HepG2 (cell line): ENCODE results near the gene ARL14EP. TPM values are rescaled to one million over a fixed set of nuclear protein-coding genes. Genes with fewer than 3 reads are reported as not detected.
A peak's percentile ranks its signal among the peaks of the same experiment; 100 is the strongest.

Experiments used
- ESRRA ChIP-seq: sonication (generic); formaldehyde crosslinking; IDR thresholded peaks from 2 replicates; pipeline ENCODE4 v1.5.1; 2020; ENCODE audit warnings: mild to moderate bottlenecking, low read depth, missing genetic modification reagents
- KLF13 ChIP-seq: sonication (generic); formaldehyde crosslinking; IDR thresholded peaks from 2 replicates; pipeline ENCODE4 v1.4.0; 2020; ENCODE audit warnings: mild to moderate bottlenecking, missing genetic modification reagents
- SALL2 ChIP-seq: sonication (generic); formaldehyde crosslinking; IDR thresholded peaks from 2 replicates; pipeline ENCODE4 v1.8.1; 2023; ENCODE audit warnings: mild to moderate bottlenecking, missing genetic modification reagents, inconsistent platforms
- ZBTB7A ChIP-seq: sonication (generic); formaldehyde crosslinking; IDR thresholded peaks from 2 replicates; pipeline ENCODE4 v1.8.0; 2022; ENCODE audit warnings: mild to moderate bottlenecking, missing genetic modification reagents
- ZMYM3 ChIP-seq: sonication (generic); formaldehyde crosslinking; IDR thresholded peaks from 2 replicates; pipeline ENCODE4 v1.5.1; 2020; ENCODE audit warnings: mild to moderate bottlenecking, missing genetic modification reagents
- ZNF296 ChIP-seq: sonication (generic); formaldehyde crosslinking; conservative IDR thresholded peaks from 2 replicates; pipeline ENCODE4 v1.5.0; 2020; ENCODE audit warnings: mild to moderate bottlenecking, missing genetic modification reagents
- polyA plus RNA-seq, 8 experiments: library from polyadenylated mRNA; depleted of rRNA in 3 of 8; stranded (reverse) in 7 of 8; unstranded in 1 of 8; fragments of >200 nt; fragmentation: Illumina TruSeq in 4 of 8; extraction: Trizol in 4 of 8; gene quantifications; 2 replicates each; pipeline versions ENCODE4 v1.2.1 to v1.2.3, GENCODE V29; 2011 to 2016; ENCODE audit warnings: low read depth in 4 of 8, missing spikeins in 1 of 8, mixed read lengths in 1 of 8; ENCODE audit not compliant: insufficient read depth in 1 of 8
- total RNA-seq, 5 experiments: library from RNA; depleted of rRNA; stranded (reverse); fragments of >200 nt; fragmentation: Illumina TruSeq; extraction: Trizol; gene quantifications; 2 replicates each; pipeline ENCODE4 v1.2.3, GENCODE V29; 2016; ENCODE audit warnings: low read depth in 1 of 5
- TF ChIP-seq, protein P1 (sequence below): sonication (generic); formaldehyde crosslinking; conservative IDR thresholded peaks from 2 replicates; pipeline ENCODE4 v1.8.0; 2022; ENCODE audit warnings: mild to moderate bottlenecking, moderate library complexity, missing genetic modification reagents
- TF ChIP-seq, protein P2 (sequence below): sonication (generic); formaldehyde crosslinking; conservative IDR thresholded peaks from 2 replicates; pipeline ENCODE4 v1.4.0; 2020; ENCODE audit warnings: missing genetic modification reagents
- TF ChIP-seq, protein P3 (sequence below): sonication (generic); formaldehyde crosslinking; IDR thresholded peaks from 2 replicates; pipeline ENCODE4 v1.4.0; 2020; ENCODE audit warnings: missing genetic modification reagents
- TF ChIP-seq, protein P4 (sequence below): sonication (generic); formaldehyde crosslinking; IDR thresholded peaks from 2 replicates; pipeline ENCODE4 v1.5.0; 2020; ENCODE audit warnings: mild to moderate bottlenecking, missing genetic modification reagents, borderline replicate concordance

ARL14EP gene
- total and polyA plus RNA-seq, 2 of the 13 experiments (the other 11 are each of a cell fraction or from before 2014, with no cell fraction given), result 9.8 to 15.4 TPM

DNA sequence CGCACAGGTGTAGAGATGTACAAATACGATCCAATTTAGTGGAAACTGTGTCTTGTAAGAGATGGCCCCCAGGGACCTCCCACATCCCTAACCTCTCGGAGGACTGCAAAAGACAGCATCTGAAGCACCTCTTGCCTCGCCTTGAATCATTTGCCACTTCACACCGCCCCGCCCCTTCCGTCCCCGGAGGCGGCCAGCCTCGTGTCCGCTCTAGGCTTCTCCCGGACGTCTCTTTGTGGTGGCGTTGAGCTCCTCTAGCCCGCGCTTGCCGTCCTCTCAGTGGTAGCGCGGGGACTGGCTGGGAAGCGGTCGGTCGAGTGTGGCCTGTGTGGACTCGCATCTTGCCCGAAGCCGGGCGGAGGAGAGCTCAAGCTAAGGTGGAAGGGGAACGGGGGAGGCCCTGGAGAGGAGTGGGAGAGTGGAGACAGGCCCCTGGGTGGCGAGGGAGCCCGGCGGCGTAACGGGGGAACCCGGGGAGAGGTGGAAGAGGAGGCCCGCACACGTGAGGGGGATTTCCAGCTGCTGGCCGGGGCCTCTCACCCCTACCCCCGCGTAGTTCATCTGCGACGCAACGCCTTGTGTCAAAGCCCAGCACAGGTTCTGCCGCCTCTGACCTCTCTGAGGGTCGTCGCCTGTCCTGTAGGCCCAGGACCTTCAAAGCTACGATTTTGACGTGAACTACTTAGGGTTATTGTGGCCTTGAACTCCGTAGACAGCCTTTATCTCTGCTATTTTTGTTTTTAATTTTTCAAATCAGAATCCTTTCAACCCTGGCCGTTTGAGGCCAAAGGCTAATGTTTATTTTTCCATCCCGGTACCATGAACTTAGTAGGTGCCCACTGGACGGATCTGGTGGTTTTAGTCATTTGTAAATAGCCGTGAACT lies at the start of gene ARL14EP (continued):
- TF ChIP-seq, protein P1, sequence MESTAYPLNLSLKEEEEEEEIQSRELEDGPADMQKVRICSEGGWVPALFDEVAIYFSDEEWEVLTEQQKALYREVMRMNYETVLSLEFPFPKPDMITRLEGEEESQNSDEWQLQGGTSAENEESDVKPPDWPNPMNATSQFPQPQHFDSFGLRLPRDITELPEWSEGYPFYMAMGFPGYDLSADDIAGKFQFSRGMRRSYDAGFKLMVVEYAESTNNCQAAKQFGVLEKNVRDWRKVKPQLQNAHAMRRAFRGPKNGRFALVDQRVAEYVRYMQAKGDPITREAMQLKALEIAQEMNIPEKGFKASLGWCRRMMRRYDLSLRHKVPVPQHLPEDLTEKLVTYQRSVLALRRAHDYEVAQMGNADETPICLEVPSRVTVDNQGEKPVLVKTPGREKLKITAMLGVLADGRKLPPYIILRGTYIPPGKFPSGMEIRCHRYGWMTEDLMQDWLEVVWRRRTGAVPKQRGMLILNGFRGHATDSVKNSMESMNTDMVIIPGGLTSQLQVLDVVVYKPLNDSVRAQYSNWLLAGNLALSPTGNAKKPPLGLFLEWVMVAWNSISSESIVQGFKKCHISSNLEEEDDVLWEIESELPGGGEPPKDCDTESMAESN, result no peak; the same call in 1 of the 2 replicates
- TF ChIP-seq ESRRA (CRISPR knock-in tag), result no peak; the same call in 1 of the 2 replicates
- TF ChIP-seq KLF13 (CRISPR knock-in tag), result no peak
- no peak for TF ChIP-seq ZBTB7A (CRISPR knock-in tag)
- no peak for TF ChIP-seq ZNF296 (CRISPR knock-in tag)
- TF ChIP-seq SALL2 (CRISPR knock-in tag), result peak; percentile 94; the same call in 1 of the 2 replicates
- TF ChIP-seq, protein P2, sequence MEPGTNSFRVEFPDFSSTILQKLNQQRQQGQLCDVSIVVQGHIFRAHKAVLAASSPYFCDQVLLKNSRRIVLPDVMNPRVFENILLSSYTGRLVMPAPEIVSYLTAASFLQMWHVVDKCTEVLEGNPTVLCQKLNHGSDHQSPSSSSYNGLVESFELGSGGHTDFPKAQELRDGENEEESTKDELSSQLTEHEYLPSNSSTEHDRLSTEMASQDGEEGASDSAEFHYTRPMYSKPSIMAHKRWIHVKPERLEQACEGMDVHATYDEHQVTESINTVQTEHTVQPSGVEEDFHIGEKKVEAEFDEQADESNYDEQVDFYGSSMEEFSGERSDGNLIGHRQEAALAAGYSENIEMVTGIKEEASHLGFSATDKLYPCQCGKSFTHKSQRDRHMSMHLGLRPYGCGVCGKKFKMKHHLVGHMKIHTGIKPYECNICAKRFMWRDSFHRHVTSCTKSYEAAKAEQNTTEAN (CRISPR knock-in tag), result peak; percentile 66; the same call in 1 of the 2 replicates
- TF ChIP-seq, protein P3, sequence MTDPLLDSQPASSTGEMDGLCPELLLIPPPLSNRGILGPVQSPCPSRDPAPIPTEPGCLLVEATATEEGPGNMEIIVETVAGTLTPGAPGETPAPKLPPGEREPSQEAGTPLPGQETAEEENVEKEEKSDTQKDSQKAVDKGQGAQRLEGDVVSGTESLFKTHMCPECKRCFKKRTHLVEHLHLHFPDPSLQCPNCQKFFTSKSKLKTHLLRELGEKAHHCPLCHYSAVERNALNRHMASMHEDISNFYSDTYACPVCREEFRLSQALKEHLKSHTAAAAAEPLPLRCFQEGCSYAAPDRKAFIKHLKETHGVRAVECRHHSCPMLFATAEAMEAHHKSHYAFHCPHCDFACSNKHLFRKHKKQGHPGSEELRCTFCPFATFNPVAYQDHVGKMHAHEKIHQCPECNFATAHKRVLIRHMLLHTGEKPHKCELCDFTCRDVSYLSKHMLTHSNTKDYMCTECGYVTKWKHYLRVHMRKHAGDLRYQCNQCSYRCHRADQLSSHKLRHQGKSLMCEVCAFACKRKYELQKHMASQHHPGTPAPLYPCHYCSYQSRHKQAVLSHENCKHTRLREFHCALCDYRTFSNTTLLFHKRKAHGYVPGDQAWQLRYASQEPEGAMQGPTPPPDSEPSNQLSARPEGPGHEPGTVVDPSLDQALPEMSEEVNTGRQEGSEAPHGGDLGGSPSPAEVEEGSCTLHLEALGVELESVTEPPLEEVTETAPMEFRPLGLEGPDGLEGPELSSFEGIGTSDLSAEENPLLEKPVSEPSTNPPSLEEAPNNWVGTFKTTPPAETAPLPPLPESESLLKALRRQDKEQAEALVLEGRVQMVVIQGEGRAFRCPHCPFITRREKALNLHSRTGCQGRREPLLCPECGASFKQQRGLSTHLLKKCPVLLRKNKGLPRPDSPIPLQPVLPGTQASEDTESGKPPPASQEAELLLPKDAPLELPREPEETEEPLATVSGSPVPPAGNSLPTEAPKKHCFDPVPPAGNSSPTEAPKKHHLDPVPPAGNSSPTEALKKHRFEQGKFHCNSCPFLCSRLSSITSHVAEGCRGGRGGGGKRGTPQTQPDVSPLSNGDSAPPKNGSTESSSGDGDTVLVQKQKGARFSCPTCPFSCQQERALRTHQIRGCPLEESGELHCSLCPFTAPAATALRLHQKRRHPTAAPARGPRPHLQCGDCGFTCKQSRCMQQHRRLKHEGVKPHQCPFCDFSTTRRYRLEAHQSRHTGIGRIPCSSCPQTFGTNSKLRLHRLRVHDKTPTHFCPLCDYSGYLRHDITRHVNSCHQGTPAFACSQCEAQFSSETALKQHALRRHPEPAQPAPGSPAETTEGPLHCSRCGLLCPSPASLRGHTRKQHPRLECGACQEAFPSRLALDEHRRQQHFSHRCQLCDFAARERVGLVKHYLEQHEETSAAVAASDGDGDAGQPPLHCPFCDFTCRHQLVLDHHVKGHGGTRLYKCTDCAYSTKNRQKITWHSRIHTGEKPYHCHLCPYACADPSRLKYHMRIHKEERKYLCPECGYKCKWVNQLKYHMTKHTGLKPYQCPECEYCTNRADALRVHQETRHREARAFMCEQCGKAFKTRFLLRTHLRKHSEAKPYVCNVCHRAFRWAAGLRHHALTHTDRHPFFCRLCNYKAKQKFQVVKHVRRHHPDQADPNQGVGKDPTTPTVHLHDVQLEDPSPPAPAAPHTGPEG (CRISPR knock-in tag), result peak; percentile 62; the same call in 1 of the 2 replicates
- no peak; the same call in 1 of the 2 replicates for TF ChIP-seq ZMYM3 (CRISPR knock-in tag)
- TF ChIP-seq, protein P4, sequence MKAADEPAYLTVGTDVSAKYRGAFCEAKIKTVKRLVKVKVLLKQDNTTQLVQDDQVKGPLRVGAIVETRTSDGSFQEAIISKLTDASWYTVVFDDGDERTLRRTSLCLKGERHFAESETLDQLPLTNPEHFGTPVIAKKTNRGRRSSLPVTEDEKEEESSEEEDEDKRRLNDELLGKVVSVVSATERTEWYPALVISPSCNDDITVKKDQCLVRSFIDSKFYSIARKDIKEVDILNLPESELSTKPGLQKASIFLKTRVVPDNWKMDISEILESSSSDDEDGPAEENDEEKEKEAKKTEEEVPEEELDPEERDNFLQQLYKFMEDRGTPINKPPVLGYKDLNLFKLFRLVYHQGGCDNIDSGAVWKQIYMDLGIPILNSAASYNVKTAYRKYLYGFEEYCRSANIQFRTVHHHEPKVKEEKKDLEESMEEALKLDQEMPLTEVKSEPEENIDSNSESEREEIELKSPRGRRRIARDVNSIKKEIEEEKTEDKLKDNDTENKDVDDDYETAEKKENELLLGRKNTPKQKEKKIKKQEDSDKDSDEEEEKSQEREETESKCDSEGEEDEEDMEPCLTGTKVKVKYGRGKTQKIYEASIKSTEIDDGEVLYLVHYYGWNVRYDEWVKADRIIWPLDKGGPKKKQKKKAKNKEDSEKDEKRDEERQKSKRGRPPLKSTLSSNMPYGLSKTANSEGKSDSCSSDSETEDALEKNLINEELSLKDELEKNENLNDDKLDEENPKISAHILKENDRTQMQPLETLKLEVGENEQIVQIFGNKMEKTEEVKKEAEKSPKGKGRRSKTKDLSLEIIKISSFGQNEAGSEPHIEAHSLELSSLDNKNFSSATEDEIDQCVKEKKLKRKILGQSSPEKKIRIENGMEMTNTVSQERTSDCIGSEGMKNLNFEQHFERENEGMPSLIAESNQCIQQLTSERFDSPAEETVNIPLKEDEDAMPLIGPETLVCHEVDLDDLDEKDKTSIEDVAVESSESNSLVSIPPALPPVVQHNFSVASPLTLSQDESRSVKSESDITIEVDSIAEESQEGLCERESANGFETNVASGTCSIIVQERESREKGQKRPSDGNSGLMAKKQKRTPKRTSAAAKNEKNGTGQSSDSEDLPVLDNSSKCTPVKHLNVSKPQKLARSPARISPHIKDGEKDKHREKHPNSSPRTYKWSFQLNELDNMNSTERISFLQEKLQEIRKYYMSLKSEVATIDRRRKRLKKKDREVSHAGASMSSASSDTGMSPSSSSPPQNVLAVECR (CRISPR knock-in tag), result peak; percentile 84; the same call in 1 of the 2 replicates
